Thyroid gland (tissue), 4 donors: ENCODE measurements around the gene PPP5C. TPM values are rescaled to one million over a fixed set of nuclear protein-coding genes. Genes with fewer than 3 reads are reported as not detected.
"Not testable (repeated sequence)": the region's sequence is repeated elsewhere in the genome, so short reads cannot be mapped to it uniquely, and the experiment has no call there.

Experiments
- DNase-seq, 2 donors: peaks; one replicate each; pipeline ENCODE4 v3.0.0-alpha.2; 2019
- H3K27ac ChIP-seq, 3 donors: fragments of 200-600 bp; sonication (generic); 1 replicate in 2 of 3; 2 replicates in 1 of 3; pipeline ENCODE4 v1.5.1; 2016 to 2019; ENCODE audit warnings: mild to moderate bottlenecking in 1 of 3, moderate library complexity in 1 of 3
- H3K27me3 ChIP-seq: fragments of 200-600 bp; sonication (generic); one replicate; pipeline ENCODE4 v1.5.1; 2019
- H3K36me3 ChIP-seq, 2 donors: fragments of 200-600 bp; sonication (generic); one replicate each; pipeline ENCODE4 v1.5.1; 2016 to 2019
- H3K4me1 ChIP-seq, 2 donors: fragments of 200-600 bp; sonication (generic); one replicate each; pipeline ENCODE4 v1.5.1; 2017 to 2019
- H3K4me3 ChIP-seq, 3 donors: fragments of 200-600 bp; sonication (generic); replicated peaks in 1 of 3; 1 replicate in 2 of 3; 2 replicates in 1 of 3; pipeline ENCODE4 v1.5.1; 2016; ENCODE audit warnings: mild to moderate bottlenecking in 1 of 3
- H3K9me3 ChIP-seq: fragments of 200-600 bp; sonication (generic); one replicate; pipeline ENCODE4 v1.5.1; 2017
- CTCF ChIP-seq, 6 experiments: fragments of 200-600 bp in 3 of 6; fragments of 450-650 bp in 3 of 6; sonication (generic) in 3 of 6; IDR thresholded peaks; one replicate each; pipeline ENCODE4 v1.5.1; 2016 to 2019; ENCODE audit warnings: antibody characterized with exemption in 6 of 6, mild to moderate bottlenecking in 2 of 6, inconsistent platforms in 1 of 6, moderate library complexity in 1 of 6
- POLR2A ChIP-seq, 2 donors: fragments of 450-650 bp; IDR thresholded peaks; one replicate each; pipeline ENCODE4 v1.6.1; 2017; ENCODE audit warnings: antibody characterized with exemption in 2 of 2, mild to moderate bottlenecking in 2 of 2, moderate library complexity in 1 of 2
- WGBS, 2 donors: methylation state at CpG; one replicate each; pipeline ENCODE4 v1.1.5; 2017; 5-methylcytosine and 5-hydroxymethylcytosine counted together
- intact Hi-C: fragments of 100-400 bp; cut with DNase I; formaldehyde crosslinking; loops from one replicate; pipeline ENCODE4 v1.15.1; 2023
- total RNA-seq, 4 donors: library from RNA; depleted of rRNA; stranded (reverse); fragments of >200 nt; gene quantifications; one replicate each; pipeline ENCODE4 v1.2.3, GENCODE V29; 2016

The PPP5C gene
- total RNA-seq, 4 donors from 2014 or later: 63.3 to 112 (median 80.7) TPM

GRCh38 chr19:46411088-46411924, 64.4 kb downstream of the PPP5C start:
- H3K27ac ChIP-seq: peak overlapping the region in 2 of 3 donors; percentile 69 to 84
- intact Hi-C loops: no loop called here
- TF ChIP-seq POLR2A (IDR thresholded peaks at IDR 0.05) (no peak), CTCF (IDR thresholded peaks at IDR 0.05) (no peak)
- H3K9me3 ChIP-seq: no peaks in the 10 kb centered on the region
- peak overlapping the region; percentile 16 to 42 (median 37) for H3K4me3 ChIP-seq
- H3K27me3 ChIP-seq: no peaks in the 10 kb centered on the region
- no peaks in the 10 kb centered on the region for H3K36me3 ChIP-seq
- peaks cover 33 to 39% of the 10 kb centered on the region in 2 donors for H3K4me1 ChIP-seq
- 56 to 66% methylated on average over 6 to 12 of the region's 13 CpGs for WGBS, 2 donors
- DNase-seq: no peak

DNA sequence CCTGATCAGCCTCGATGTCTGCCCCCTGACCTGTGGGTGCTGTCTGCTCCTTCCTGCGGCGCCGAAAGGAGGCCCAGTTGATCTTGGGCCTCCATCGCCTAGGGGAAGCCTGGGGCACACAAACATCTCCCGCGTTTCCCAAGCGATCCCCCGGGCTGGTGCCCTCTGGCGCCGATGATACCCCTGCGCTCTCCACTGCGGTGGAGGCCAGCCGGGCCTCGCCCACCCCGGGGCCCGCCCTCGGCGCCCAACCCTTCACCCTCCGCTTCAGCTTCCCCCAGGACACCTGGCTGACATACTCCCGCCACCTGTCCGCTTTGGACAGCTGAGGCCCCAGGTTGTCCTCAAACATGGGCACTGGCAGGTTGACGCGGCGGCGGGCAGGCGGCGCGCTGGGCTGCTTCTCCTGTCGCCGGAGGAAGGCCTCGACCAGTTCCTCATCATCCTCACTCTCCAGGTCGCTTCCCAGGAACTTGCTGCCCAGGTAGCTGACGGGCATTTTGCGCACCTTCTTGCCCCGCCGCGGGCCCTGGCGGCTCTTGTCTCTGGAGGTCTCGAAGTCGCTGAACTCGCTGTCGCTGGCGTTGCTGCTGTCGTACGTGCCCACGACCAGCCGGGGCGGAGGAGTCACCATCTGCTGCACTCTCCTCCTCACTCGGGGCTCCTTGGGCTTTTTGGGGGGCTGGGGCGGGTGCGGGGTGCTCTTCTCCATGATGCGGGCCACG, 65.2 kb downstream of the PPP5C start:
- intact Hi-C loops: no loop called here
- H3K36me3 ChIP-seq: no peaks in the 10 kb centered on the region
- peaks cover 33 to 44% of the 10 kb centered on the region in 2 donors for H3K4me1 ChIP-seq
- peak; percentile 35 to 38 for DNase-seq
- 28 to 43% methylated on average over 2 to 34 of the region's 54 CpGs for whole genome bisulfite sequencing, 2 donors
- H3K27me3 ChIP-seq: no peaks in the 10 kb centered on the region
- TF ChIP-seq POLR2A (IDR thresholded peaks at IDR 0.05) (no peak), CTCF (IDR thresholded peaks at IDR 0.05) (peak in 2 of 6 experiments; percentile 1 to 17)
- no peaks in the 10 kb centered on the region for H3K9me3 ChIP-seq
- peak overlapping the region; percentile 16 to 42 (median 37) for H3K4me3 ChIP-seq
- H3K27ac ChIP-seq: peak overlapping the region in 2 of 3 donors; percentile 69 to 84

GRCh38 chr19:46412650-46413261, 65.9 kb downstream of the PPP5C start:
- H3K27ac ChIP-seq: peak overlapping the region; percentile 69 to 84 (median 75)
- no peaks in the 10 kb centered on the region for H3K9me3 ChIP-seq
- peak overlapping the region; percentile 16 to 42 (median 37) for H3K4me3 ChIP-seq
- intact Hi-C loops: no loop called here
- DNase-seq: no peak
- no peak for TF ChIP-seq POLR2A (IDR thresholded peaks at IDR 0.05)
- peak in 1 of 6 experiments; percentile 1 for TF ChIP-seq CTCF (IDR thresholded peaks at IDR 0.05)
- no peaks in the 10 kb centered on the region for H3K36me3 ChIP-seq
- no peaks in the 10 kb centered on the region for H3K27me3 ChIP-seq
- peaks cover 33 to 44% of the 10 kb centered on the region in 2 donors for H3K4me1 ChIP-seq
- WGBS, 2 donors: 7 to 8% methylated on average over 9 to 21 of the region's 29 CpGs

- intact Hi-C loops: no loop called here
- Histone ChIP-seq H3K9me3 (no peaks in the 10 kb centered on the region), H3K4me1 (peaks cover 28 to 40% of the 10 kb centered on the region in 2 donors), H3K27ac (peak within 1 kb of the TSS; percentile 69 to 84 (median 82)), H3K4me3 (peak within 1 kb of the TSS; percentile 16 to 42 (median 37)), H3K36me3 (no peaks in the 10 kb centered on the region), H3K27me3 (no peaks in the 10 kb centered on the region)
- WGBS, 2 donors: 15 to 34% methylated on average over 13 to 30 of the region's 46 CpGs
- DNase-seq: peak; percentile 94 to 96
- no peak for TF ChIP-seq CTCF (IDR thresholded peaks at IDR 0.05)
- peak; percentile 27 to 98 for TF ChIP-seq POLR2A (IDR thresholded peaks at IDR 0.05)
Measured at GRCh38 chr19:46413262-46414031, 66.6 kb downstream of the PPP5C start, which contains the start of gene CCDC8. Gene CCDC8, minus strand, starts transcription at chr19:46413564. Its CDS starts 754 bp downstream, at chr19:46412810.

DNA sequence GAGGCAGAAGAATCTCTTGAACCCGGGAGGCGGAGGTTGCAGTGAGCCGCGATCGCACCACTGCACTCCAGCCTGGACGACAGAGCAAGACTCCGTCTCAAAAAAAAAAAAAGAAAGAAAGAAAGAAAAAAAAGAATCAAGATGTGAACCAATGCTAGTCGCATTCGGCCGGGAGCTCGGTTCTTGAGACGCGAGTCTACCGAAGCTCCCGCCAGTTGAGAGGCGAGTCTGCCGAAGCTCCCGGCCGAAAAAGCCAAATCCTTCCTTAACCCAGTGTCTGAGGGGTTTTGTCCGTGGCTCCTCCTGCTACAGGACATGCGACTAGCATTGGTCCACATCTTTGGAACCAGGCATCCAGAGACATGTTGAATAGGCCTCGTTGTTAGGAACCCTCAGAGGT, 68.0 kb downstream of the PPP5C start:
- H3K27me3 ChIP-seq, H3K9me3 ChIP-seq, H3K36me3 ChIP-seq, H3K27ac ChIP-seq, H3K4me3 ChIP-seq, intact Hi-C loops, DNase-seq: not testable (repeated sequence)
- 95 to 96% methylated on average over 22 of the region's 22 CpGs for WGBS, 2 donors
- peaks cover 26 to 30% of the 10 kb centered on the region in 2 donors for H3K4me1 ChIP-seq
